ENCODE measurements around the gene ATP13A5. TPM values are rescaled to one million over a fixed set of nuclear protein-coding genes. Genes with fewer than 3 reads are reported as not detected.

ATP13A5 gene
- total RNA-seq, 1 experiment from 2014 or later = not detected

DNA sequence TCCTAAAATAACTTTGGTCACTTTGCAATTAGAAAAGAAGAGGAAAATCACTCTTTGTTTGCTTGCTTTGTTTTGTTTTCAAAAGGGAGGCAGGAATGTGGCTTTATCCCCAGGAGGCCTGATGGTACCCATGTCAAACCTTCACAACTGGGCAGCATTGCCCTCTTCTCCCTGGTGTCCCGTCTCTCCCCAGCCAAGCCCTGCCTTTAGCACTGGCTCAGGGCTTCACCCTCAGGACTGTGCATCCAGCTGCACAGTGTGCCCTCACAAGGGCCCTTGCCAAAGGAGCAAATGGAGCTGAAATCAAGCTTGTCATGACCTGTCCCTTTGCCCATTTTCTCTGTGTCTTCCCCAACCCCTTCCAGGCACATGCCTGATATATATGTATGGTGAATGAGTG is 29.1 kb upstream of the ATP13A5 start:
- Histone ChIP-seq H2BK5ac (ENCODE audit: insufficient read length, low read length) (no peak overlapping the region), H4K5ac (ENCODE audit: insufficient read length, low read depth, low read length) (no peak overlapping the region), H3K4me2 (ENCODE audit: insufficient read depth, insufficient read length, low read length) (no peak overlapping the region), H2BK12ac (ENCODE audit: insufficient read length, low read depth, low read length) (no peak overlapping the region), H3K23ac (ENCODE audit: insufficient read length, low read depth, low read length) (no peak overlapping the region), H3K27me3 (ENCODE audit: insufficient read depth, low read length) (no peaks in the 10 kb centered on the region), H3K23me2 (ENCODE audit: insufficient read length, low read depth, low read length, poor library complexity, severe bottlenecking) (no peaks in the 10 kb centered on the region), H2AK5ac (ENCODE audit: insufficient read length, low read length) (no peak overlapping the region), H2BK20ac (ENCODE audit: low read depth, low read length, poor library complexity, severe bottlenecking) (no peak overlapping the region), H4K8ac (replicated peaks; ENCODE audit: insufficient read length, low read depth, low read length) (no peak overlapping the region), H3K56ac (ENCODE audit: insufficient read length, low read depth, low read length) (no peak overlapping the region), H3K79me2 (ENCODE audit: insufficient read depth, low read length) (no peaks in the 10 kb centered on the region), H3K9ac (ENCODE audit: extremely low read depth, insufficient read length, low read length) (no peak overlapping the region), H3T11ph (ENCODE audit: low read length) (no peak overlapping the region), H3K14ac (ENCODE audit: insufficient read depth, low read length) (no peak overlapping the region), H3K4me1 (ENCODE audit: insufficient read depth, low read length) (peaks cover 4% of the 10 kb centered on the region; the same call in 1 of the 2 replicates), H3K9me3 (ENCODE audit: control insufficient read depth, low read depth, low read length) (no peaks in the 10 kb centered on the region), H3K27ac (ENCODE audit: insufficient read length, low read depth, low read length) (no peak overlapping the region), H3K4ac (ENCODE audit: low read depth, low read length) (no peak overlapping the region), H2BK15ac (ENCODE audit: low read depth, low read length) (no peak overlapping the region), H4K91ac (ENCODE audit: insufficient read length, low read depth, low read length) (no peak overlapping the region), H2BK120ac (ENCODE audit: low read depth, low read length, poor library complexity, severe bottlenecking) (no peak overlapping the region), H3K79me1 (ENCODE audit: insufficient read depth, low read depth, low read length, poor library complexity, severe bottlenecking) (no peaks in the 10 kb centered on the region), H2AFZ (ENCODE audit: low read length) (no peak overlapping the region), H4K20me1 (ENCODE audit: control insufficient read depth, insufficient read depth, insufficient read length) (no peaks in the 10 kb centered on the region), H3K18ac (ENCODE audit: insufficient read length, low read depth, low read length) (no peak overlapping the region)
- Mint-ChIP-seq H3K4me3 (no peak overlapping the region; a peak in 1 of 5 replicates), H3K27me3 (ENCODE audit: low read depth) (no peaks in the 10 kb centered on the region), H3K9me3 (peaks cover 0 to 5% of the 10 kb centered on the region in 2 experiments; a peak in 2 of 5 replicates), H3K4me1 (peaks cover 18 to 20% of the 10 kb centered on the region in 2 experiments), H3K27ac (no peak overlapping the region; a peak in 1 of 7 replicates), H3K36me3 (ENCODE audit: insufficient read depth in 1 of 3, low read depth in 3 of 3) (peaks cover 0 to 2% (median 0%) of the 10 kb centered on the region in 3 experiments; a peak in 1 of 7 replicates)
- no peak for TF ChIP-seq CTCF (conservative IDR thresholded peaks at IDR 0.05)
- no CpG with 5 or more reads among the region's 1 CpG for WGBS (ENCODE audit: extremely low coverage, insufficient read length, low lambda C conversion rate)
- no peak for DNase-seq
